Keratinocyte (primary cell): ENCODE measurements around the gene BNIP5.

ENCODE experiments used
- EZH2 ChIP-seq: IDR thresholded peaks from one replicate; pipeline ENCODE4 v1.6.1; 2012; ENCODE audit warnings: inconsistent platforms, mild to moderate bottlenecking, low read length, moderate library complexity
- TF ChIP-seq, protein P1 (sequence below), 3 experiments: IDR thresholded peaks in 1 of 3; conservative IDR thresholded peaks in 1 of 3; optimal IDR thresholded peaks in 1 of 3; 2 replicates in 2 of 3; 3 replicates in 1 of 3; pipeline versions ENCODE3 to v1.5.1; 2011; ENCODE audit warnings: low read length in 3 of 3, mild to moderate bottlenecking in 3 of 3, moderate library complexity in 2 of 3, control low read depth in 1 of 3, inconsistent platforms in 1 of 3; ENCODE audit not compliant: insufficient read depth in 2 of 3; ENCODE audit errors: extremely low read depth in 1 of 3

DNA sequence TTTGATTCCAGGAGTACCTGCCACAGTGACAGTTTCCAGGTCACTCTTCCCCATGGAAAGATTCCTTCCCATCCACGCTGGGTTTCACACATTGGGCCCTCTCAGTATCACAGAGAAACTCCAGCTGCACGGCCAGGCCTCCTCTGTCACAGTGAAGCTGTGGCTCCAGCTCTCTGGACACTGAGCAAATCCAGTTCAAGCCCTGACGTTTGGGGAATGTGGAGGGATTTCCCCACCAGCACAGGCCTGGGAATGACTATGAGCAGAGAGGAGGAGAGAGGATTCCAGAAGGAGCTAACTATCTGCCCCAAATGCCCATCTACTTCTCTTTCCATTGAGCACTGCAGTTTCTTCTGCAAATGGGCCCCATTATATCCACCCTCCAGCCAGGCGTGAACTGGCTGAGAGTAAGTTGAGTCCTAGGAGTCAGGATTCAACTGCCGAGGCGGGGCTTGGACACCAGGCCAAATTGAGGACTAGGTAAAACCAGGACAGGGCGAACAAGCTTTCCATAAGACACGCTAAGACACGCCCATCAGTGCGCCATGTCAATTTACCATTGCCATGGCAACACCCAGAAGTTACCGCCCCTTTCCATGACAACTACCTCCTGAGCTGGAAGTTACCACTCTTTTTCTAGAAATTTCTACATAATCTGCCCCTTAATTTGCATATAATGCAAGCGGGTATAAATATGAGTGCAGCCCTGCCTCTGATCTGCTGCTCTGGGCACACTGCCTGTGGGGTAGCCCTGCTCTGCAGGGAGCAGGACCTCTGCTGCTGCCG, 9.2 kb upstream of the BNIP5 start:
- TF ChIP-seq EZH2 = no peak
- TF ChIP-seq, protein P1, sequence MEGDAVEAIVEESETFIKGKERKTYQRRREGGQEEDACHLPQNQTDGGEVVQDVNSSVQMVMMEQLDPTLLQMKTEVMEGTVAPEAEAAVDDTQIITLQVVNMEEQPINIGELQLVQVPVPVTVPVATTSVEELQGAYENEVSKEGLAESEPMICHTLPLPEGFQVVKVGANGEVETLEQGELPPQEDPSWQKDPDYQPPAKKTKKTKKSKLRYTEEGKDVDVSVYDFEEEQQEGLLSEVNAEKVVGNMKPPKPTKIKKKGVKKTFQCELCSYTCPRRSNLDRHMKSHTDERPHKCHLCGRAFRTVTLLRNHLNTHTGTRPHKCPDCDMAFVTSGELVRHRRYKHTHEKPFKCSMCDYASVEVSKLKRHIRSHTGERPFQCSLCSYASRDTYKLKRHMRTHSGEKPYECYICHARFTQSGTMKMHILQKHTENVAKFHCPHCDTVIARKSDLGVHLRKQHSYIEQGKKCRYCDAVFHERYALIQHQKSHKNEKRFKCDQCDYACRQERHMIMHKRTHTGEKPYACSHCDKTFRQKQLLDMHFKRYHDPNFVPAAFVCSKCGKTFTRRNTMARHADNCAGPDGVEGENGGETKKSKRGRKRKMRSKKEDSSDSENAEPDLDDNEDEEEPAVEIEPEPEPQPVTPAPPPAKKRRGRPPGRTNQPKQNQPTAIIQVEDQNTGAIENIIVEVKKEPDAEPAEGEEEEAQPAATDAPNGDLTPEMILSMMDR (optimal IDR thresholded peaks at IDR 0.05 in 1 of 3, IDR thresholded peaks at IDR 0.05 in 1 of 3, conservative IDR thresholded peaks at IDR 0.05 in 1 of 3; ENCODE audit: extremely low read depth in 1 of 3, insufficient read depth in 2 of 3, low read length in 3 of 3) = no peak
